Loucy (cell line): ENCODE data around the gene NR1D2.

Experiments
- H2AFZ ChIP-seq: fragments of 200-600 bp; sonication (generic); 2 replicates; pipeline ENCODE4 v1.6.0; 2016; ENCODE audit warnings: antibody characterized with exemption, mild to moderate bottlenecking, low read length, moderate library complexity
- H3F3A ChIP-seq: fragments of 200-600 bp; 2 replicates; pipeline ENCODE4 v1.6.0; 2016; ENCODE audit warnings: antibody characterized with exemption, low read depth, mild to moderate bottlenecking
- H3K27me3 ChIP-seq: fragments of 200-600 bp; sonication (generic); 2 replicates; pipeline ENCODE4 v1.6.1; 2014; ENCODE audit warnings: low read length, mild to moderate bottlenecking; ENCODE audit not compliant: insufficient read depth, poor library complexity, severe bottlenecking
- H3K36me3 ChIP-seq: fragments of 200-600 bp; sonication (generic); 2 replicates; pipeline ENCODE4 v1.6.1; 2016; ENCODE audit warnings: low read length; ENCODE audit not compliant: insufficient read depth
- H3K4me1 ChIP-seq: fragments of 200-600 bp; sonication (generic); 2 replicates; pipeline ENCODE4 v1.5.1; 2014; ENCODE audit warnings: low read length, mild to moderate bottlenecking; ENCODE audit not compliant: insufficient read depth, poor library complexity, severe bottlenecking
- H3K4me2 ChIP-seq: fragments of 200-600 bp; sonication (generic); 2 replicates; pipeline ENCODE4 v1.6.0; 2014; ENCODE audit warnings: antibody characterized with exemption, low read length, low read depth, mild to moderate bottlenecking; ENCODE audit not compliant: poor library complexity, severe bottlenecking
- H3K4me3 ChIP-seq: fragments of 200-600 bp; sonication (generic); 2 replicates; pipeline ENCODE4 v1.5.1; 2014; ENCODE audit warnings: low read length, mild to moderate bottlenecking, mixed read lengths; ENCODE audit not compliant: poor library complexity, severe bottlenecking
- H3K79me2 ChIP-seq: fragments of 200-600 bp; sonication (generic); 2 replicates; pipeline ENCODE4 v1.6.1; 2014; ENCODE audit warnings: low read length; ENCODE audit not compliant: insufficient read depth
- H3K9ac ChIP-seq: fragments of 200-600 bp; sonication (generic); 2 replicates; pipeline ENCODE4 v1.6.0; 2014; ENCODE audit warnings: mild to moderate bottlenecking, low read depth, low read length, moderate library complexity; ENCODE audit not compliant: poor library complexity, severe bottlenecking
- H3K9me2 ChIP-seq: fragments of 200-600 bp; sonication (generic); replicated peaks from 2 replicates; pipeline ENCODE4 v1.6.1; 2016; ENCODE audit warnings: low read depth, low read length, mixed read lengths
- H3K9me3 ChIP-seq: fragments of 200-600 bp; sonication (generic); 2 replicates; pipeline ENCODE4 v1.6.1; 2014; ENCODE audit warnings: mild to moderate bottlenecking, antibody characterized with exemption, low read length, low read depth; ENCODE audit not compliant: insufficient read depth
- H4K20me1 ChIP-seq: fragments of 200-600 bp; sonication (generic); 2 replicates; pipeline ENCODE4 v1.6.0; 2014; ENCODE audit warnings: antibody characterized with exemption, low read length, mild to moderate bottlenecking; ENCODE audit not compliant: insufficient read depth, poor library complexity, severe bottlenecking
- CTCF ChIP-seq: fragments of 200-600 bp; sonication (generic); conservative IDR thresholded peaks from 2 replicates; pipeline ENCODE4 v1.5.1; 2014; ENCODE audit warnings: mild to moderate bottlenecking, antibody characterized with exemption, low read length
- EZH2phosphoT487 ChIP-seq: fragments of 200-600 bp; IDR thresholded peaks from 2 replicates; pipeline ENCODE4 v1.6.1; 2018; ENCODE audit warnings: antibody characterized with exemption, mild to moderate bottlenecking, moderate library complexity, borderline replicate concordance

Gene NR1D2

GRCh38 chr3:23949784-23950183, 4.7 kb downstream of the NR1D2 start:
- Histone ChIP-seq H3K9ac (peak overlapping the region; percentile 35), H3K9me2 (no peaks in the 10 kb centered on the region), H3F3A (no peaks in the 10 kb centered on the region), H3K4me2 (peak overlapping the region; percentile 68), H3K4me3 (peak overlapping the region; percentile 64), H3K36me3 (no peaks in the 10 kb centered on the region), H3K79me2 (peaks cover 33% of the 10 kb centered on the region), H3K27me3 (no peaks in the 10 kb centered on the region), H2AFZ (peak overlapping the region; percentile 17; the same call in 1 of the 2 replicates), H3K9me3 (no peaks in the 10 kb centered on the region), H3K4me1 (peaks cover 35% of the 10 kb centered on the region), H4K20me1 (peaks cover 27% of the 10 kb centered on the region)
- no peak for TF ChIP-seq CTCF
- no peak for TF ChIP-seq EZH2phosphoT487

- Histone ChIP-seq H4K20me1 (peaks cover 27% of the 10 kb centered on the region), H3F3A (no peaks in the 10 kb centered on the region), H3K27me3 (no peaks in the 10 kb centered on the region), H3K4me3 (peak overlapping the region; percentile 64), H3K9me2 (no peaks in the 10 kb centered on the region), H3K36me3 (no peaks in the 10 kb centered on the region), H3K4me2 (peak overlapping the region; percentile 68), H3K9ac (peak overlapping the region; percentile 35), H3K9me3 (no peaks in the 10 kb centered on the region), H2AFZ (peak overlapping the region; percentile 17; the same call in 1 of the 2 replicates), H3K79me2 (peaks cover 37% of the 10 kb centered on the region), H3K4me1 (peaks cover 35% of the 10 kb centered on the region)
- TF ChIP-seq CTCF (no peak), EZH2phosphoT487 (no peak)
These were observed 5.2 kb downstream of the NR1D2 start for GRCh38 chr3:23950293-23950692.

- H3K9me2 ChIP-seq: no peaks in the 10 kb centered on the region
- no peaks in the 10 kb centered on the region for H3F3A ChIP-seq
- peaks cover 22% of the 10 kb centered on the region for H3K79me2 ChIP-seq
- H3K4me1 ChIP-seq: peaks cover 23% of the 10 kb centered on the region
- no peaks in the 10 kb centered on the region for H3K9me3 ChIP-seq
- H4K20me1 ChIP-seq: peaks cover 23% of the 10 kb centered on the region
- TF ChIP-seq EZH2phosphoT487: no peak
- TF ChIP-seq CTCF: no peak
- no peaks in the 10 kb centered on the region for H3K27me3 ChIP-seq
- no peak overlapping the region for H3K9ac ChIP-seq
- no peaks in the 10 kb centered on the region for H3K36me3 ChIP-seq
- H3K4me2 ChIP-seq: no peak overlapping the region
- no peak overlapping the region for H2AFZ ChIP-seq
- H3K4me3 ChIP-seq: no peak overlapping the region
These were observed 7.6 kb downstream of the NR1D2 start for GRCh38 chr3:23952646-23953045.
